Measurements from ENCODE around the gene SPTSSA.

GRCh38 chr14:34465069-34465859, 3.2 kb upstream of the SPTSSA start:
- TF ChIP-seq, protein P1, sequence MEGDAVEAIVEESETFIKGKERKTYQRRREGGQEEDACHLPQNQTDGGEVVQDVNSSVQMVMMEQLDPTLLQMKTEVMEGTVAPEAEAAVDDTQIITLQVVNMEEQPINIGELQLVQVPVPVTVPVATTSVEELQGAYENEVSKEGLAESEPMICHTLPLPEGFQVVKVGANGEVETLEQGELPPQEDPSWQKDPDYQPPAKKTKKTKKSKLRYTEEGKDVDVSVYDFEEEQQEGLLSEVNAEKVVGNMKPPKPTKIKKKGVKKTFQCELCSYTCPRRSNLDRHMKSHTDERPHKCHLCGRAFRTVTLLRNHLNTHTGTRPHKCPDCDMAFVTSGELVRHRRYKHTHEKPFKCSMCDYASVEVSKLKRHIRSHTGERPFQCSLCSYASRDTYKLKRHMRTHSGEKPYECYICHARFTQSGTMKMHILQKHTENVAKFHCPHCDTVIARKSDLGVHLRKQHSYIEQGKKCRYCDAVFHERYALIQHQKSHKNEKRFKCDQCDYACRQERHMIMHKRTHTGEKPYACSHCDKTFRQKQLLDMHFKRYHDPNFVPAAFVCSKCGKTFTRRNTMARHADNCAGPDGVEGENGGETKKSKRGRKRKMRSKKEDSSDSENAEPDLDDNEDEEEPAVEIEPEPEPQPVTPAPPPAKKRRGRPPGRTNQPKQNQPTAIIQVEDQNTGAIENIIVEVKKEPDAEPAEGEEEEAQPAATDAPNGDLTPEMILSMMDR (IDR thresholded peaks at IDR 0.05; ENCODE audit: insufficient read depth, low read depth, low read length) = no peak
- no peak for TF ChIP-seq EZH2 (IDR thresholded peaks at IDR 0.05; ENCODE audit: insufficient read depth, low read length)

All from astrocyte (in vitro differentiated cells and primary cell).